Effector CD8-positive, alpha-beta T cell (primary cell): ENCODE data around the gene NRXN3.

Experiments
- DNase-seq: peaks from one replicate; lab custom pipeline; 2025; lab: John Stamatoyannopoulos, UW

NRXN3 gene

DNA sequence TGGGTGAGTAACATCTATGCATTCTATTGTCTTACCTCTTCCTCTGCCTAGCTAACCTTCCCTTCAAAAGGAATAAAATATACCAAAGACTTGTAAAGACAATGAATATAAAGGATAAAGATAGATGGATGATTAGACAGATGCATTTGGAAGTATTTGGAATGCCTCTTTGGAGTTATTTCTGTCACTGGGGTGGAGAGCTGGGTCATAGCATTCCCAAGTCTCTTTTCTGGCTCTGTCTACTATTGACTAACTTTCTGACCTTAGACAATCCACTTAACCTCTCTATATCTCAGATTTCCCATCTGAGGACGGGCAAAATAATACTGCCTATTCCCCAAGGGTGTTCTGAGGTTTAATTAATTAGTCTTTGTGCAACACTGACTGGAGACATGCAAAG, 1523.8 kb downstream of the NRXN3 start:
- no peak for DNase-seq

DNA sequence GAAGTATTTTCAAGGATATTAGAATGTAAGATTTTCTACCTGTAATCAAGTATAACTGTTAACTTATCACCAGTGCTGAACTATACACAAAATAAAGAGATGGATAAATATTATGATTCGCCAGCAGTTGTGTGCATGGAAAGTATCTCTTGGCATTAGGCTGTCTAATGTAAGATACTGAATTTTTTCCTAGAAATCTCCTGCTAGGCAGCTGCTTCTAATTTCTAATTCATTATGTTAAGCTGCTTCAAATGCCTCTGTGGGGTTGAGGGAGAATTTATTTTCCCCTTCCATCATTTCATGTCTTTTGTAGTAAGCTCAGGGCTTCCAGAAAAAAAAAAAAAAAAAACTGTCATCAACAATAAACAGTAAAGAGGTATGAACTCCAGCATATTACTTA, 1525.1 kb downstream of the NRXN3 start:
- no peak for DNase-seq

DNA sequence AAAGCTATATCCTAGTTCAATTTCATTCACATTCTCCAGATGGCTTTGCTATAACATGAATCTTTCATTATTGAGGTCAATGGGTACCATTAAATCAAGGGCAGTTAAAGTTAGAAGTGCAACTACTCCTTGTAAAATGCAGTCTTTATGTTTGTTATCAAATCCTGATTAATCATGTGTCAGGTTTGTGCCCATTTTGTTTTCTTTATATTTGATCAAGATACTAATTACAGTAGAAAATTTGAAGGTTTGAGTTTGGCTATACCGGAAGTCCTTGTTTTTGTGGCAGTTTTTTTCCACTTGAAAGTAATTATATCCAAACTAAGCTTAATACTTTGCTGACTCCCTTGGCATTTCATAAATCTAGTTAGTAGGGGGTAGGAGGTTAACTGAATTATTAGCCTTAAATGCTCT, 1528.1 kb downstream of the NRXN3 start:
- no peak for DNase-seq

GRCh38 chr14:79699206-79699605, 1529.0 kb downstream of the NRXN3 start:
- no peak for DNase-seq

GRCh38 chr14:79701371-79701770, 1531.2 kb downstream of the NRXN3 start:
- no peak for DNase-seq

- no peak for DNase-seq
These were observed 1532.0 kb downstream of the NRXN3 start for GRCh38 chr14:79702197-79702596.

GRCh38 chr14:79703209-79703608, 1533.0 kb downstream of the NRXN3 start:
- no peak for DNase-seq

GRCh38 chr14:79704041-79704807, 1534.1 kb downstream of the NRXN3 start:
- DNase-seq, result no peak

DNA sequence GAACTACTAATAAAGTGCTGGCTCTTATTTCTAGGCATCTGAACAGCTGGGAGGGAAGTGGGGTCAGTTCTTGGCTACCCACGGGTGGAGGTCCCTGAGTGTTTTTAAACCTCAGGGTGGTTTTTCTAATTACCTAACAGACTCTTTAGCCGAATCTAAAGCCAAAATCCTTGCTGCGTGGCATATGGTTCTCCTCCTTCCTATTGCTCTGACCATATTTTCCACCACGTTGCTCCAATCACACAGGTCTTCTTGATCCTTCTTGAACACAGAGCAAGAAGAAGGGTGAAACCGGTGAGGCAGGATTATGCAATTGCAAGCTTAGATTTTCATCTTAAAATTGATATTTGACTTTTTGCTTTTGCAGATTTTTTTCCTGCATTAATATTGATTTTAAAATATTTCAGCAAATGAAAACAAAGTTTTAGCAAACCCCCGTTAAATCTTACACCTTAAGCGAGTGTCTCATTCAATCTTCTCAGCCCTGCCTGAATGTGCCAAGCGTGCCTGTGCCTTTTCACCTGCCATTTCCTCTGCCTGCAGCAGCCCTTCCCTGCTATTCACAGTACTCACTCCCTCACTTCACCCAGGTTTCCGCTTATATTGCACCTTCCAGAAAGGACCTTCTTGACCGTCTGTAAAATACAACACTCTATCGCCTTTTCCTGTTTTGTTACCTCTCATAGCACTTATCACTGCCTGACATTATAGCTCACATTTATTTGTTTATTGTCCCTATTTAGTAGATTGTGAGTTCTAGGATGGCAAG, 1535.1 kb downstream of the NRXN3 start:
- DNase-seq, result no peak

DNA sequence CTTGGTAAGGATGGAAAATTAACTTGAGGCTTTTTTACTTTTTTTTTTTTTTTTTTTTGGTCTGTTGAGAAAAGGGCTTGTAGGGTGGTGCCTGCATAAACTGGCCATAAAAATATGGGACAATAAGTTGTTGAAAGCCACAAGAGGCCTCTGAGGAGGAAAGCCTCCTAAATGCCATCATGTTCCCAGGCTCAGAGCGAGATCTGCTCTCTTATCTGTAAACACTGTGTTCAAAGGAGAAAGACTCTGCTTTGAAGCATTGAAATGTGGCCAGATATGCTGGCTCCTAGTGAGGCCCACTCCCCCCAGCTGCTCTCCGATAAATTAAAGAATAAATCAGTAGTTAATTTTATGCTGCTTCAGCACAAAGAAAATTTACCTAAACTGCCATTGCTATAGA, 1536.2 kb downstream of the NRXN3 start:
- DNase-seq, result no peak

DNA sequence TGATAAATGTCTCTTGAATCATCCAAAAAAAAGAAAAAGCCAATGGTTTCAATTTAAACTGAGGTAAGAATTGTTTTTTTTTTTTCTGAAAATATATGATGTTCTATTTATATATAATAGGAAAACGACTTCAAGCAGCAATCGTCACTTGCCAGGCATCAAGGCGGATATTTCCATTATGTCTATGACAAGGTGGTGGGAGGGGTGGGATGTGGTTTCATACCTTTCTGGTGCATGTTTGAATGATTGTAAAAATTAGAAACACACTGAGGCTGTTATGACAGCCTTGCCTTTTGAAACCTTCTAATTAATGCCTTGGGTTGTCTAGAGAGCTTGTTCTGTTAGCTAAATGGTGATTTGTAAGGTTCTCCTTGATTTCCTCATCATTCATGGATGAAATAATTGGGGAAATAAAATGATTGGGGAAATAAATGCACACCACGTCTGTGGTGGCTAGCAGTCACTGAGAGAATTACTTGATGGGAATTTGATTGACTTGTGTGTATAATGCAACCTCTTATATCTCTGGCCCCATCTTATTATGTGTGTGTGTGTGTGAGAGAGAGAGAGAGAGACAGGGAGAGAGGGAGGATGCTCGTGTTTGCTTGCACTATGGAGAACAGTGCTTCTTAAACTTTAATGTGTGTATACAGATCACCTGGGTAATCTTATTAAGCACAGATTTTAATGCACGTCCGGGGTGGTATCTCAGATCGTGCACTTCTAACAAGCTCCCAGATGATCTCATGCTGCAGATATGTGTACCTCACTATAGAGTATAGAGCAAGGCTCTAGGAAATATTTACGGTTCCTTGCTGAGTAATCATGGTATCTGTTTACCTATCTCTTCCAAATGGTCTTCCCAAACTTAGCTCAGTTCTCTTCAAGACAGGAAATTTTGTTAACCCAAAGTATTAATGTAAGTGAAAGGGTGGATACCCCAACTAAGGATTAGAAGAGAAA, 1538.5 kb downstream of the NRXN3 start:
- DNase-seq, result no peak

DNA sequence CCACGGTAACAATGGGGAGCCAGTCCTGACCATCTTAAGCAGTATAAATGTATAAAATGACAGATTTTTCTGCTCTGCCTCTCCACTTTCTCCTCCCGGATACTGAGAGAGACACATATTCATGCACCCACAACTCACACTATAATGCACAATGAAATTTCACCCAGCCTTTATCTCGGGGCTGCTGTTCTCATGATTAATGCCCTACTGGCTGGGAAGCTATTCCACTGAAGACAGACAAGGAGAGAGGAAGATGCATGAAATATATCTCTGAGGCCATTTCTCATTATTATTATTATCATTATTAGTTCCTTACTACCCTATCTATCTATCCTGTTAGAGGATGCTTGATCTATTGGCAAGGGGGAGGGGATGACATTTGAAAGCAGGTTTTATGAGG, 1539.4 kb downstream of the NRXN3 start:
- no peak for DNase-seq

- no peak for DNase-seq
These were observed 1542.3 kb downstream of the NRXN3 start for GRCh38 chr14:79712302-79712950.

- no peak for DNase-seq
These were observed 1551.4 kb downstream of the NRXN3 start for GRCh38 chr14:79721399-79722084.

DNA sequence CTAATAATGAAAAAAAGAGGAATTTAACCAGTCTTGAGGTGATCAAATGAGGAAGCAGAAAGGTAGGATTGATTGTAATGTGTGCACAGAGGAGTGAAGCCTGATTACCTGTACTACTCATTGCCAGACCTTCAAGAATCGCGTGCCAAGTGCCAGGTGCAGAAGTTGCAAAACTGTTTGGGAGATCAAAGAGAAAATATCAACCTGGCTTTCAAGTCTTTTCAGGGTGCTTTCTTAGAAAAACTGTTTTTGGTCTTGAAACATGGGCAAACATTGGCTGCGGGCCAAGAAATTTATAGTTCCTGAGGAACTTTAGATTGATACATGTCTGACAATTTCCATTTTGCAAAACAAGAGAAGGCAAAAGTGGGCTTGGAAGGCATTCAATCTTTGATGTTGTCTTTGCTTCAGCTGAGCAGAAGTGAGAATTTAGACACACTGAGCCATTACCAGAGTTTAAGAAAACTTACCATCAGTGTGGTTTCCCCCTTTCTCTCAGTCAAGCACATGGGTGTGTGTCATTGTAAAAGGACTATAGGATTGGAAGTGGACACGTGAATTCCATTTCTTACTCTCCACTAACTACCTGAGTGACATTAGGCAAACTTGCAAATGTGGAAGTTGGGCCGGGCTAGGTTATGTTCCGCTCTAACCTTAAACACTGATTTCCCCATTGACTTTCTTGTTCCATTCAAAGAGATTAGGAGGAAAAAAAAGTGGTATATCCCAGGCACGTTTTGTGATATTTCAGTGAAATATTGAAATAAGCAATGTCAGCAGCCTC, 1555.0 kb downstream of the NRXN3 start:
- no peak for DNase-seq

- DNase-seq, result no peak
These were observed 1557.7 kb downstream of the NRXN3 start for GRCh38 chr14:79727900-79728299.

- no peak for DNase-seq
These were observed 1558.2 kb downstream of the NRXN3 start for GRCh38 chr14:79728331-79728730.

DNA sequence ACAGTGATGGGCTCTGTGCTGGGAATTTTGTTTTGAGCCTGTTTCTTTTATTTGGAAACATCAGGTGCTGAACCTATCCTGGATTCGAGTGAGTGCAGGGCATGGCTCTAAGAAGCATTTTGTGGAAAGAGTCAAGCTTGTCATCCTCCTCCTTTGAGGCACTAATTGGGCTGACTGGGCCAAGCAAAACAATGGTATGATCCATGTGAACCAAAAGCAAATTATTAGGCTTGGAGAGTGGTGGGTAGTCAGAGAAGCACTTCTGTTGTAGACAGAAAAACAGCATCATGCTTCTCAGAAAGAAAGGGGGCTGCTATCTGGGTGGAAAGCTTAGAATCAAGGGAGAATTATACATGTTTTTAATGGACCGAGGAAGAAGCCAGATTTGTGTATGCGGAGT, 1559.6 kb downstream of the NRXN3 start:
- DNase-seq, result no peak

DNA sequence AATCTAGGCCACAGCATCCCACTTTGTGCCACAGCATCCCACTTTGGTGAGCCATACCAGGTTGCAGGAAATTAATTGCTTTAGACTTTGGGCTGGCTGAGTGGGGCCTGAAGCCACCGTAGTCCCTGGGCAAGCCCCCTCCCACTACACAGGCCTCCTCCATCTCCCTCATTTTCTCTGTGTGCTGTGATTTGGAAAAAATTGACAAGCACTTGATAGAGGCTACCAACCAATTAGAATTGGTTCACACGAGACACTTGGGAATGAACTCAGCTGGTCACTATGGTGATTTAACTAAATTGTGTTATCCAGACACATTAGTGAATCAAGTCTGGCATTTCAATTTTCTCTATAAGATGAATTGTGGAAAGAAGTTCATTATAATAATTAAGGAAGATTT, 1560.0 kb downstream of the NRXN3 start:
- DNase-seq, result no peak

GRCh38 chr14:79730953-79731352, 1560.8 kb downstream of the NRXN3 start:
- no peak for DNase-seq
